ENCODE data around the gene ANKRD29.
"Not testable (repeated sequence)": the region's sequence is repeated elsewhere in the genome, so short reads cannot be mapped to it uniquely, and the experiment has no call there.

The ANKRD29 gene

GRCh38 chr18:23583071-23583865 lies 79.4 kb downstream of the ANKRD29 start:
- no peak for DNase-seq (ENCODE audit: low spot score)

- DNase-seq (ENCODE audit: low spot score) = no peak
Observed at GRCh38 chr18:23580677-23581367, 81.9 kb downstream of the ANKRD29 start.

- DNase-seq (ENCODE audit: low spot score) = no peak
Observed at GRCh38 chr18:23578891-23579653, 83.6 kb downstream of the ANKRD29 start.

- DNase-seq (ENCODE audit: low spot score) = no peak
Observed at GRCh38 chr18:23578067-23578701, 84.5 kb downstream of the ANKRD29 start.

GRCh38 chr18:23577521-23577920 lies 85.2 kb downstream of the ANKRD29 start:
- DNase-seq (ENCODE audit: low spot score) = not testable (repeated sequence)

- DNase-seq (ENCODE audit: low spot score) = no peak
Observed at GRCh38 chr18:23575309-23575651, 87.4 kb downstream of the ANKRD29 start.

- DNase-seq (ENCODE audit: low spot score) = no peak
Observed at GRCh38 chr18:23574611-23575308, 88.0 kb downstream of the ANKRD29 start.

GRCh38 chr18:23573626-23574431 lies 88.9 kb downstream of the ANKRD29 start:
- peak; percentile 31 for DNase-seq (ENCODE audit: low spot score)

GRCh38 chr18:23573020-23573419 lies 89.7 kb downstream of the ANKRD29 start:
- DNase-seq (ENCODE audit: low spot score) = no peak

- DNase-seq (ENCODE audit: low spot score) = no peak
Observed at GRCh38 chr18:23572570-23572969, 90.1 kb downstream of the ANKRD29 start.

- no peak for DNase-seq (ENCODE audit: low spot score)
Observed at GRCh38 chr18:23572012-23572411, 90.7 kb downstream of the ANKRD29 start.

- no peak for DNase-seq (ENCODE audit: low spot score)
Observed at GRCh38 chr18:23570912-23571504, 91.7 kb downstream of the ANKRD29 start.

GRCh38 chr18:23569299-23570063 lies 93.2 kb downstream of the ANKRD29 start:
- DNase-seq (ENCODE audit: low spot score) = no peak

GRCh38 chr18:23568281-23569138 lies 94.2 kb downstream of the ANKRD29 start:
- DNase-seq (ENCODE audit: low spot score) = no peak

GRCh38 chr18:23567671-23568070 lies 95.0 kb downstream of the ANKRD29 start:
- DNase-seq (ENCODE audit: low spot score) = no peak

- DNase-seq (ENCODE audit: low spot score) = no peak
Observed at GRCh38 chr18:23565916-23566547, 96.7 kb downstream of the ANKRD29 start.

GRCh38 chr18:23563377-23564043 lies 99.2 kb downstream of the ANKRD29 start:
- DNase-seq (ENCODE audit: low spot score) = no peak

- no peak for DNase-seq (ENCODE audit: low spot score)
Observed at GRCh38 chr18:23560186-23560585, 102.5 kb downstream of the ANKRD29 start.

Measured in iPS-NIHi11 (cell line).